Muscle of leg (tissue), 11 donors: ENCODE measurements around the gene PLOD3. TPM values are rescaled to one million over a fixed set of nuclear protein-coding genes. Genes with fewer than 3 reads are reported as not detected.
"Not testable (repeated sequence)": the region's sequence is repeated elsewhere in the genome, so short reads cannot be mapped to it uniquely, and the experiment has no call there.

Experiments used
- DNase-seq: peaks from one replicate; pipeline ENCODE4 v3.0.0; 2013
- H3K27ac ChIP-seq: one replicate; pipeline ENCODE4 v1.5.1; 2013; ENCODE audit warnings: mild to moderate bottlenecking, low read length, control low read depth
- H3K27me3 ChIP-seq: one replicate; pipeline ENCODE4 v1.6.1; 2013; ENCODE audit warnings: low read length; ENCODE audit not compliant: control insufficient read depth, insufficient read depth
- H3K36me3 ChIP-seq: one replicate; pipeline ENCODE4 v1.6.1; 2013; ENCODE audit warnings: low read length; ENCODE audit not compliant: control insufficient read depth, insufficient read depth
- H3K4me1 ChIP-seq: one replicate; pipeline ENCODE4 v1.6.1; 2013; ENCODE audit warnings: low read length; ENCODE audit not compliant: control insufficient read depth, insufficient read depth
- H3K4me3 ChIP-seq: one replicate; pipeline ENCODE4 v1.5.1; 2013; ENCODE audit warnings: low read length, control low read depth
- H3K9me3 ChIP-seq: replicated peaks from 2 replicates; pipeline ENCODE4 v1.6.1; 2013; ENCODE audit warnings: low read depth, low read length; ENCODE audit not compliant: control insufficient read depth
- WGBS: methylation state at CpG from one replicate; pipeline ENCODE4 v1.1.5; 2013; ENCODE audit warnings: missing lambda C conversion rate; ENCODE audit not compliant: insufficient coverage; 5-methylcytosine and 5-hydroxymethylcytosine counted together
- polyA plus RNA-seq, 8 donors: library from polyadenylated mRNA; unstranded; fragments of 120-200 nt; gene quantifications; one replicate each; pipeline versions ENCODE4 v1.2.1 to v1.2.3, GENCODE V29; 2013; ENCODE audit warnings: inconsistent platforms in 1 of 8, low replicate concordance in 1 of 8; ENCODE audit not compliant: insufficient read length in 8 of 8, insufficient read depth in 1 of 8
- total RNA-seq: library from RNA; stranded (reverse); fragments of 120-200 nt; gene quantifications from one replicate; pipeline ENCODE4 v1.2.4, GENCODE V29; 2013

Gene PLOD3
- total and polyA plus RNA-seq, 9 donors, result 24.8 to 78.2 (median 51.0) TPM

- H3K27me3 ChIP-seq, result no peaks in the 10 kb centered on the region
- peaks cover 33% of the 10 kb centered on the region for H3K36me3 ChIP-seq
- H3K27ac ChIP-seq, result peak overlapping the region; percentile 76
- H3K9me3 ChIP-seq, result no peaks in the 10 kb centered on the region
- no peak for DNase-seq
- peaks cover 26% of the 10 kb centered on the region for H3K4me1 ChIP-seq
- H3K4me3 ChIP-seq, result peak overlapping the region; percentile 84
- 80% methylated on average over 14 of the region's 31 CpGs for WGBS
Measured at GRCh38 chr7:101216001-101216859, 1.2 kb downstream of the PLOD3 start.

GRCh38 chr7:101212014-101212413, 5.4 kb downstream of the PLOD3 start:
- DNase-seq, result no peak
- Histone ChIP-seq H3K27me3 (no peaks in the 10 kb centered on the region), H3K27ac (no peak overlapping the region), H3K4me1 (peaks cover 16% of the 10 kb centered on the region), H3K4me3 (no peak overlapping the region), H3K36me3 (peaks cover 65% of the 10 kb centered on the region), H3K9me3 (no peaks in the 10 kb centered on the region)
- 82% methylated on average over 5 of the region's 8 CpGs for WGBS

GRCh38 chr7:101211501-101211900, 5.9 kb downstream of the PLOD3 start:
- Histone ChIP-seq H3K9me3 (no peaks in the 10 kb centered on the region), H3K4me3 (no peak overlapping the region), H3K27me3 (no peaks in the 10 kb centered on the region), H3K27ac (no peak overlapping the region), H3K36me3 (peaks cover 65% of the 10 kb centered on the region), H3K4me1 (peaks cover 12% of the 10 kb centered on the region)
- 95% methylated on average over 23 of the region's 24 CpGs for WGBS
- no peak for DNase-seq

GRCh38 chr7:101210143-101210542, 7.2 kb downstream of the PLOD3 start:
- no peaks in the 10 kb centered on the region for H3K27me3 ChIP-seq
- peaks cover 63% of the 10 kb centered on the region for H3K36me3 ChIP-seq
- no peak overlapping the region for H3K4me3 ChIP-seq
- DNase-seq, result no peak
- peaks cover 4% of the 10 kb centered on the region for H3K4me1 ChIP-seq
- H3K9me3 ChIP-seq, result no peaks in the 10 kb centered on the region
- H3K27ac ChIP-seq, result no peak overlapping the region
- 93% methylated on average over 18 of the region's 19 CpGs for WGBS

- no peaks in the 10 kb centered on the region for H3K4me1 ChIP-seq
- DNase-seq, result no peak
- H3K9me3 ChIP-seq, result no peaks in the 10 kb centered on the region
- H3K36me3 ChIP-seq, result peaks cover 57% of the 10 kb centered on the region
- H3K4me3 ChIP-seq, result no peak overlapping the region
- WGBS, result 89% methylated on average over 14 of the region's 14 CpGs
- H3K27ac ChIP-seq, result no peak overlapping the region
- peaks cover 4% of the 10 kb centered on the region for H3K27me3 ChIP-seq
Measured at GRCh38 chr7:101208794-101209193, 8.6 kb downstream of the PLOD3 start.

GRCh38 chr7:101207459-101207858, 9.9 kb downstream of the PLOD3 start:
- Histone ChIP-seq H3K36me3 (peaks cover 51% of the 10 kb centered on the region), H3K9me3 (no peaks in the 10 kb centered on the region), H3K27me3 (peaks cover 17% of the 10 kb centered on the region)

GRCh38 chr7:101206665-101207042, 10.7 kb downstream of the PLOD3 start:
- WGBS, result 88% methylated on average over 8 of the region's 19 CpGs
- Histone ChIP-seq H3K27me3 (peaks cover 25% of the 10 kb centered on the region), H3K9me3 (no peaks in the 10 kb centered on the region), H3K27ac (no peak overlapping the region), H3K36me3 (peaks cover 43% of the 10 kb centered on the region), H3K4me3 (no peak overlapping the region), H3K4me1 (peaks cover 3% of the 10 kb centered on the region)
- DNase-seq, result no peak

More at GRCh38 chr7:101207459-101207858, 9.9 kb downstream of the PLOD3 start:
- Histone ChIP-seq H3K27ac (no peak overlapping the region), H3K4me1 (no peaks in the 10 kb centered on the region), H3K4me3 (no peak overlapping the region)
- 89% methylated on average over 16 of the region's 17 CpGs for WGBS
- no peak for DNase-seq

- Histone ChIP-seq H3K27ac (no peak overlapping the region), H3K36me3 (peaks cover 37% of the 10 kb centered on the region), H3K27me3 (peaks cover 31% of the 10 kb centered on the region), H3K4me1 (peaks cover 5% of the 10 kb centered on the region), H3K4me3 (no peak overlapping the region), H3K9me3 (no peaks in the 10 kb centered on the region)
- WGBS, result 82% methylated on average over 23 of the region's 32 CpGs
- no peak for DNase-seq
Measured at GRCh38 chr7:101205901-101206664, 11.3 kb downstream of the PLOD3 start.

GRCh38 chr7:101203740-101204738, 13.3 kb downstream of the PLOD3 start:
- Histone ChIP-seq H3K36me3 (peaks cover 20% of the 10 kb centered on the region), H3K27me3 (peaks cover 46% of the 10 kb centered on the region)
- H3K4me3 ChIP-seq, H3K4me1 ChIP-seq, DNase-seq, H3K27ac ChIP-seq, H3K9me3 ChIP-seq: not testable (repeated sequence)
- 61% methylated on average over 10 of the region's 22 CpGs for WGBS
